ENCODE results near the gene TGFA. TPM values are rescaled to one million over a fixed set of nuclear protein-coding genes. Genes with fewer than 3 reads are reported as not detected.

Gene TGFA
- total RNA-seq, 3 donors from 2014 or later (not counting 1 experiment from before 2014, with no cell fraction given), result 5.0 to 13.3 (median 8.6) TPM

- intact Hi-C loops (cut with micrococcal nuclease), result no loop called here
- H3K4me1 Mint-ChIP-seq, result no peaks in the 10 kb centered on the region
- no peak overlapping the region for H3K27ac Mint-ChIP-seq
These were observed 6.8 kb upstream of the TGFA start for GRCh38 chr2:70560442-70560841.

GRCh38 chr2:70560040-70560439 is 6.4 kb upstream of the TGFA start:
- intact Hi-C loops (cut with micrococcal nuclease), result no loop called here
- Mint-ChIP-seq H3K27me3 (ENCODE audit: low read depth in 2 of 2) (peaks cover 18 to 20% of the 10 kb centered on the region in 2 donors), H3K4me1 (peaks cover under 1% of the 10 kb centered on the region in 2 donors), H3K36me3 (no peaks in the 10 kb centered on the region), H3K9me3 (no peaks in the 10 kb centered on the region), H3K4me3 (no peak overlapping the region), H3K27ac (no peak overlapping the region)
- Histone ChIP-seq H3K9me3 (ENCODE audit: control insufficient read depth, insufficient read depth, low read length) (no peaks in the 10 kb centered on the region), H3K27ac (ENCODE audit: low read length) (no peak overlapping the region), H3K4me3 (ENCODE audit: low read length) (no peak overlapping the region), H3K4me1 (ENCODE audit: control insufficient read depth, insufficient read depth, low read length) (peaks cover 4% of the 10 kb centered on the region), H3K27me3 (ENCODE audit: control insufficient read depth, insufficient read depth, low read length) (peaks cover 4% of the 10 kb centered on the region), H3K36me3 (ENCODE audit: control insufficient read depth, insufficient read depth, low read length) (no peaks in the 10 kb centered on the region)
- ATAC-seq (no peak), DNase-seq (no peak)
- TF ChIP-seq, protein P1, sequence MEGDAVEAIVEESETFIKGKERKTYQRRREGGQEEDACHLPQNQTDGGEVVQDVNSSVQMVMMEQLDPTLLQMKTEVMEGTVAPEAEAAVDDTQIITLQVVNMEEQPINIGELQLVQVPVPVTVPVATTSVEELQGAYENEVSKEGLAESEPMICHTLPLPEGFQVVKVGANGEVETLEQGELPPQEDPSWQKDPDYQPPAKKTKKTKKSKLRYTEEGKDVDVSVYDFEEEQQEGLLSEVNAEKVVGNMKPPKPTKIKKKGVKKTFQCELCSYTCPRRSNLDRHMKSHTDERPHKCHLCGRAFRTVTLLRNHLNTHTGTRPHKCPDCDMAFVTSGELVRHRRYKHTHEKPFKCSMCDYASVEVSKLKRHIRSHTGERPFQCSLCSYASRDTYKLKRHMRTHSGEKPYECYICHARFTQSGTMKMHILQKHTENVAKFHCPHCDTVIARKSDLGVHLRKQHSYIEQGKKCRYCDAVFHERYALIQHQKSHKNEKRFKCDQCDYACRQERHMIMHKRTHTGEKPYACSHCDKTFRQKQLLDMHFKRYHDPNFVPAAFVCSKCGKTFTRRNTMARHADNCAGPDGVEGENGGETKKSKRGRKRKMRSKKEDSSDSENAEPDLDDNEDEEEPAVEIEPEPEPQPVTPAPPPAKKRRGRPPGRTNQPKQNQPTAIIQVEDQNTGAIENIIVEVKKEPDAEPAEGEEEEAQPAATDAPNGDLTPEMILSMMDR (IDR thresholded peaks at IDR 0.05), result no peak
- WGBS (ENCODE audit: insufficient coverage), result 100% methylated on average over 1 of the region's 2 CpGs

More at GRCh38 chr2:70560442-70560841, 6.8 kb upstream of the TGFA start:
- Histone ChIP-seq H3K9me3 (ENCODE audit: control insufficient read depth, insufficient read depth, low read length) (no peaks in the 10 kb centered on the region), H3K4me3 (ENCODE audit: low read length) (no peak overlapping the region), H3K27ac (ENCODE audit: low read length) (no peak overlapping the region), H3K27me3 (ENCODE audit: control insufficient read depth, insufficient read depth, low read length) (peaks cover 4% of the 10 kb centered on the region), H3K36me3 (ENCODE audit: control insufficient read depth, insufficient read depth, low read length) (no peaks in the 10 kb centered on the region), H3K4me1 (ENCODE audit: control insufficient read depth, insufficient read depth, low read length) (peaks cover under 1% of the 10 kb centered on the region)
- peaks cover 18 to 20% of the 10 kb centered on the region in 2 donors for H3K27me3 Mint-ChIP-seq (ENCODE audit: low read depth in 2 of 2)
- H3K36me3 Mint-ChIP-seq, result no peaks in the 10 kb centered on the region
- 88% methylated on average over 2 of the region's 2 CpGs for WGBS (ENCODE audit: insufficient coverage)
- no peak for DNase-seq
- no peak overlapping the region for H3K4me3 Mint-ChIP-seq
- TF ChIP-seq, protein P1 (IDR thresholded peaks at IDR 0.05), result no peak
- no peak for ATAC-seq
- H3K9me3 Mint-ChIP-seq, result no peaks in the 10 kb centered on the region

DNA sequence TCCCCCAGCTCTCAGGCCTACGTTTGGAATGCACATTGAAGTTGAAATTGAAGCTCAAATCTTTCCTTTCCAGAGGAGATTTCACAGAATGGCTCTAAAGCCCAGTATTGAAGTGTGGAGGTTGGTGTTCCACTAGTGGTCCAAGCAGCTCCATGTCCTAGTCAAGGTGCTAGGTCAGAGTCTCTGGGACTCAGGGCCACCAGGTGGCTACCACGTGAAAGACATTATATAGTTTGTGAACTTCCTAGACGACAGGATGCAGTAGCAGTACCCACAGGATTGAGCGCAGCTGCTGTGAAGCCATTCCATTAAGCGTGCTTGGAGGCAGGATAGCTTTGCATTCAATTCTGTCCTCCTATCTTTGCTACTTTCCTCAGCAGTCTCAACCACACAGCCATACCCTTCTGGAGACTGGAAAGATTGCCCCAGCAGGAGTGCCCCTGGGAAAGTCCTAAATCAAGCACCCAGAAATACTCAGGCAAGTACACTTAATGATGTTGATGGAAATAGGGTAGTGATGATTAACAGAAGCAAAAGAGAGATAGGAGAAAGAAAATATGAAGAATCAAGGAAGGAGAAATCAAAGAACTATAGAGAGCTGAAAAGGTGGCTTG is 4.7 kb upstream of the TGFA start:
- TF ChIP-seq, protein P1 (IDR thresholded peaks at IDR 0.05), result no peak
- Histone ChIP-seq H3K27me3 (ENCODE audit: control insufficient read depth, insufficient read depth, low read length) (peaks cover 4% of the 10 kb centered on the region), H3K9me3 (ENCODE audit: control insufficient read depth, insufficient read depth, low read length) (no peaks in the 10 kb centered on the region), H3K27ac (ENCODE audit: low read length) (no peak overlapping the region), H3K36me3 (ENCODE audit: control insufficient read depth, insufficient read depth, low read length) (no peaks in the 10 kb centered on the region), H3K4me1 (ENCODE audit: control insufficient read depth, insufficient read depth, low read length) (peaks cover 16% of the 10 kb centered on the region), H3K4me3 (ENCODE audit: low read length) (no peak overlapping the region)
- Mint-ChIP-seq H3K4me1 (peaks cover 11 to 13% of the 10 kb centered on the region in 2 donors), H3K36me3 (no peaks in the 10 kb centered on the region), H3K27ac (no peak overlapping the region), H3K9me3 (no peaks in the 10 kb centered on the region), H3K27me3 (ENCODE audit: low read depth in 2 of 2) (peaks cover 18 to 23% of the 10 kb centered on the region in 2 donors), H3K4me3 (no peak overlapping the region)
- 63% methylated on average over 5 of the region's 5 CpGs for WGBS (ENCODE audit: insufficient coverage)
- DNase-seq, result no peak
- intact Hi-C loops (cut with micrococcal nuclease), result no loop called here
- no peak for ATAC-seq

Data from natural killer cell (primary cell).